Lung (tissue), 12 donors: ENCODE measurements around the gene CARD14. TPM values are rescaled to one million over a fixed set of nuclear protein-coding genes. Genes with fewer than 3 reads are reported as not detected.

Source experiments
- ATAC-seq: fragments of 200-7000 bp; cut with Tn5 transposase; one replicate; pipeline ENCODE4 v1.9.1; 2020; ENCODE audit warnings: moderate number of reproducible peaks; ENCODE audit not compliant: insufficient read depth, low FRiP score
- DNase-seq, 3 donors: peaks; one replicate each; pipeline ENCODE4 v3.0.0-alpha.2; 2013 to 2017
- H3K27ac ChIP-seq, 2 donors: one replicate each; pipeline ENCODE4 v1.5.1; 2013; ENCODE audit warnings: mild to moderate bottlenecking in 2 of 2, moderate library complexity in 2 of 2, control low read depth in 1 of 2, inconsistent platforms in 1 of 2, low read depth in 1 of 2, low read length in 1 of 2
- H3K27me3 ChIP-seq, 3 donors: one replicate each; pipeline ENCODE4 v1.5.1; 2013; ENCODE audit warnings: low read length in 2 of 3; ENCODE audit not compliant: control insufficient read depth in 3 of 3, insufficient read depth in 3 of 3
- H3K36me3 ChIP-seq, 4 donors: one replicate each; pipeline ENCODE4 v1.5.1; 2013; ENCODE audit warnings: low read length in 4 of 4, mild to moderate bottlenecking in 1 of 4, moderate library complexity in 1 of 4; ENCODE audit not compliant: control insufficient read depth in 4 of 4, insufficient read depth in 4 of 4
- H3K4me1 ChIP-seq, 5 donors: one replicate each; pipeline ENCODE4 v1.5.1; 2013; ENCODE audit warnings: low read length in 5 of 5, mild to moderate bottlenecking in 2 of 5, moderate library complexity in 1 of 5; ENCODE audit not compliant: control insufficient read depth in 5 of 5, insufficient read depth in 5 of 5
- H3K4me3 ChIP-seq: one replicate; pipeline ENCODE4 v1.5.1; 2013; ENCODE audit warnings: mild to moderate bottlenecking, control low read depth, moderate library complexity
- H3K9ac ChIP-seq, 2 donors: one replicate each; pipeline ENCODE4 v1.5.1; 2013; ENCODE audit warnings: low read length in 2 of 2, control low read depth in 1 of 2; ENCODE audit not compliant: insufficient read depth in 1 of 2
- H3K9me3 ChIP-seq, 4 donors: one replicate each; pipeline ENCODE4 v1.5.1; 2013; ENCODE audit warnings: low read length in 3 of 4, mild to moderate bottlenecking in 1 of 4, moderate library complexity in 1 of 4; ENCODE audit not compliant: control insufficient read depth in 4 of 4, insufficient read depth in 3 of 4
- WGBS, 2 donors: extraction: QIAGEN DNeasy Blood & Tissue Kit; methylation state at CpG; one replicate each; pipeline ENCODE4 v1.1.7; 2013; 5-methylcytosine and 5-hydroxymethylcytosine counted together
- polyA plus RNA-seq, 2 donors: library from polyadenylated mRNA; stranded (reverse); fragments of 200-250 nt; gene quantifications; one replicate each; pipeline ENCODE4 v1.2.1, GENCODE V29; 2013
- total RNA-seq, 2 donors: library from RNA; depleted of rRNA in 1 of 2; stranded (reverse); fragments of >200 nt in 1 of 2; gene quantifications; one replicate each; pipeline ENCODE4 v1.2.1, GENCODE V29; 2014 to 2021
- TF ChIP-seq, protein P1 (sequence below): IDR thresholded peaks from 2 replicates; pipeline ENCODE4 v1.5.1; 2012; ENCODE audit warnings: mild to moderate bottlenecking; ENCODE audit errors: control extremely low read depth, extremely low read depth
- donor health status: control.
- donor health status: control.
- donor health status: Bipolar disorder and iron deficiency.
- donor health status: healthy.
- donor health status: DM: yes; HTN: yes; CAD: no.

CARD14 gene
- total and polyA plus RNA-seq, 4 donors = 0.50 to 1.8 (median 1.2) TPM

DNA sequence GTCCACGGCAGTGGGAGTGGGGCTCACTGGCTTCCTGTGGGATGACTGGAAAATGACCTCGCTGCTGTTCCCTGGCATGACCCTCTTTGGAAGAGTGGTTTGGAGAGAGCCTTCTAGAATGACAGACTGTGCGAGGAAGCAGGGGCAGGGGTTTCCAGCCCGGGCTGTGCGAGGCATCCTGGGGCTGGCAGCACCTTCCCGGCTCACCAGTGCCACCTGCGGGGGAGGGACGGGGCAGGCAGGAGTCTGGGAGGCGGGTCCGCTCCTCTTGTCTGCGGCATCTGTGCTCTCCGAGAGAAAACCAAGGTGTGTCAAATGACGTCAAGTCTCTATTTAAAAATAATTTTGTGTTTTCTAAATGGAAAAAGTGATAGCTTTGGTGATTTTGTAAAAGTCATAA, 83.0 kb downstream of the CARD14 start:
- peaks cover 0 to 3% (median 0%) of the 10 kb centered on the region in 5 donors for H3K4me1 ChIP-seq
- H3K36me3 ChIP-seq = peaks cover 0 to 12% (median 9%) of the 10 kb centered on the region in 4 donors
- WGBS, 2 donors = 48 to 51% methylated on average over 13 of the region's 13 CpGs
- no peak overlapping the region for H3K4me3 ChIP-seq
- no peak for ATAC-seq
- no peaks in the 10 kb centered on the region for H3K27me3 ChIP-seq
- H3K9ac ChIP-seq = no peak overlapping the region
- no peaks in the 10 kb centered on the region for H3K9me3 ChIP-seq
- DNase-seq = peak; percentile 8 to 52 (median 21)
- TF ChIP-seq, protein P1, sequence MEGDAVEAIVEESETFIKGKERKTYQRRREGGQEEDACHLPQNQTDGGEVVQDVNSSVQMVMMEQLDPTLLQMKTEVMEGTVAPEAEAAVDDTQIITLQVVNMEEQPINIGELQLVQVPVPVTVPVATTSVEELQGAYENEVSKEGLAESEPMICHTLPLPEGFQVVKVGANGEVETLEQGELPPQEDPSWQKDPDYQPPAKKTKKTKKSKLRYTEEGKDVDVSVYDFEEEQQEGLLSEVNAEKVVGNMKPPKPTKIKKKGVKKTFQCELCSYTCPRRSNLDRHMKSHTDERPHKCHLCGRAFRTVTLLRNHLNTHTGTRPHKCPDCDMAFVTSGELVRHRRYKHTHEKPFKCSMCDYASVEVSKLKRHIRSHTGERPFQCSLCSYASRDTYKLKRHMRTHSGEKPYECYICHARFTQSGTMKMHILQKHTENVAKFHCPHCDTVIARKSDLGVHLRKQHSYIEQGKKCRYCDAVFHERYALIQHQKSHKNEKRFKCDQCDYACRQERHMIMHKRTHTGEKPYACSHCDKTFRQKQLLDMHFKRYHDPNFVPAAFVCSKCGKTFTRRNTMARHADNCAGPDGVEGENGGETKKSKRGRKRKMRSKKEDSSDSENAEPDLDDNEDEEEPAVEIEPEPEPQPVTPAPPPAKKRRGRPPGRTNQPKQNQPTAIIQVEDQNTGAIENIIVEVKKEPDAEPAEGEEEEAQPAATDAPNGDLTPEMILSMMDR = peak; percentile 23
- no peak overlapping the region for H3K27ac ChIP-seq

DNA sequence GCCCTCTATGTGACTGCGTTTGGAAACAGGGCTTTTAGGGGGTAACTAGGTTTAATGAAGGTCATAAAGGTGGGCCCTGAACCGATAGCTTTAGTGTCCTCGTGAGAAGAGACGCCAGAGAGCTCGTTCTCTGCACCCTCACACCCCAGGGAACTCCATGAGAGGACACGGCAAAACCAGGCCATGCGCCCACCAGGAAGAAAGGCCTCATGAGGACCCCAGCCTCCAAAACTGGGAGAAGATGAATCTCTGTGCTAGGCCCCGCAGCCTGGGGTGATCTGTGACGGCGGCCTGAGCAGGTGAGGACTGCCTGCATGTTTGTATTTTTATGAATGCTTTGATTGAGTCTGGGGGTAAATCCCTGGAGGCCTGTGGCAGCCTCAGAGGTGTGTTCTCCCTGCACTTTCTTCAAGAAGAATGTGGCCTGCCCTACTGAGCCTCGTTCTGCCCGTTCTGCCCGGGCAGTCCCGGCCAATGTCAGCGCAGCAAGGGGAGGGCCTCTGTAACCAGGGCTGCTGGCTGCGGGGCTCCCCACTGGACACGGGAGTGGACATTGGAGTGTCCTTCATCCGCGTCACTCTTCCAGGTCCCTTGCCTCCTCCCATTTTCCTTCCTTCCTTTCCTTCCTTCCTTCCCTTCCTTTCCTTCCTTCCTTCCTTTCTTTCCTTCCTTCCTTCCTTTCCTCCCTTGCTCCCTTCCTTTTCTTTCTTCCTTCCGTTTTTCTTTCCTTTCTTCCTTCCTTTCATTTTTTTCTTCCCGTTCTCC, 84.0 kb downstream of the CARD14 start:
- H3K27me3 ChIP-seq = no peaks in the 10 kb centered on the region
- TF ChIP-seq, protein P1 = no peak
- WGBS, 2 donors = 78 to 83% methylated on average over 21 of the region's 21 CpGs
- peaks cover 0 to 10% (median 5%) of the 10 kb centered on the region in 4 donors for H3K36me3 ChIP-seq
- DNase-seq (no peak), ATAC-seq (no peak)
- H3K9me3 ChIP-seq = no peaks in the 10 kb centered on the region
- H3K4me1 ChIP-seq = peaks cover 0 to 4% (median 0%) of the 10 kb centered on the region in 5 donors
- no peak overlapping the region for H3K4me3 ChIP-seq
- H3K27ac ChIP-seq = peak overlapping the region in 1 of 2 donors; percentile 77
- H3K9ac ChIP-seq = no peak overlapping the region

DNA sequence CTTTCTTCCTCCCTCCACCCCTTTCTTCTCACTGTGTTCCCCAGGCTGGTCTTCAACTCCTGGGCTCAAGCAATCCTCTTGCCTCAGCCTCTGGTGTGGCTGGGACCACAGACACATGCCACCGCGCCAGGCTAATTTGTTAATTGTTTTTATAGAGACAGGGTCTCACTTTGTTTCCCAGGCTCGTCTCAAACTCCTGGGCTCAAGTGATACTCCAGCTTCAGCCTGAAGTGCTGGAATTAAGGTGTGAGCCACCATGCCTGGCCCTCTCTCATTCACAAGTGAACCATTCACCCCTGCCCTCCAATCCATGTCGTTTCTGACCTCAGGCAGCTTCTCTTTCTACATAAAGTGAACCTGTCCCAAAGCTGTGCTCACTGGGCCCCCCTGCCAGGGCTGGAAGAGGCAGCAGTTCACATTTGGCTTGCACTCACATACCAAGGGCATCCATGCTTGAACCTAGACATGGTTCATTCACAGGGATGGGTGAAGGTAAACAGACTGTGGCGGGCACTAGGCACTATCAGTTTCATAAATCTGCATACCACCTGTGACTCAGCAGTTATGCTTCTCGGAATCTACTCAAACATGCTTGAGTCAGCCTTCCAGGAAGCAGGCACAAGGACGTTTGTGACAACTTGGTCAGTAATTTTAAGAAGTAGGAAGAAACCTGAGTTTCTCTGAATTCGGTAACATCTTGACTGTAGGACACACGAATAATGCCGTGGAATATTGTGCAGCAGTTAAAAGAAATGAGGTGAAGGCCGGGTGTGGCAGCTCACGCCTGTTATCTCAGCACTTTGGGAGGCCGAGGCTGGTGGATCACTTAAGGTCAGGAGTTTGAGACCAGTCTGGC, 84.8 kb downstream of the CARD14 start:
- ATAC-seq (peak; percentile 71), DNase-seq (peak in 2 of 3 donors; percentile 24 to 28)
- Histone ChIP-seq H3K4me1 (peaks cover 0 to 6% (median 0%) of the 10 kb centered on the region in 5 donors), H3K27me3 (no peaks in the 10 kb centered on the region), H3K36me3 (peaks cover 0 to 8% (median 3%) of the 10 kb centered on the region in 4 donors), H3K4me3 (no peak overlapping the region), H3K27ac (peak overlapping the region in 1 of 2 donors; percentile 77), H3K9ac (no peak overlapping the region), H3K9me3 (no peaks in the 10 kb centered on the region)
- 35 to 39% methylated on average over 13 of the region's 13 CpGs for WGBS, 2 donors
- TF ChIP-seq, protein P1 = no peak
